ENCODE results near the gene SCARB1. TPM values are rescaled to one million over a fixed set of nuclear protein-coding genes. Genes with fewer than 3 reads are reported as not detected.

The SCARB1 gene
- total RNA-seq, 1 experiment from 2014 or later: 68.3 TPM

- TF ChIP-seq, protein P1, sequence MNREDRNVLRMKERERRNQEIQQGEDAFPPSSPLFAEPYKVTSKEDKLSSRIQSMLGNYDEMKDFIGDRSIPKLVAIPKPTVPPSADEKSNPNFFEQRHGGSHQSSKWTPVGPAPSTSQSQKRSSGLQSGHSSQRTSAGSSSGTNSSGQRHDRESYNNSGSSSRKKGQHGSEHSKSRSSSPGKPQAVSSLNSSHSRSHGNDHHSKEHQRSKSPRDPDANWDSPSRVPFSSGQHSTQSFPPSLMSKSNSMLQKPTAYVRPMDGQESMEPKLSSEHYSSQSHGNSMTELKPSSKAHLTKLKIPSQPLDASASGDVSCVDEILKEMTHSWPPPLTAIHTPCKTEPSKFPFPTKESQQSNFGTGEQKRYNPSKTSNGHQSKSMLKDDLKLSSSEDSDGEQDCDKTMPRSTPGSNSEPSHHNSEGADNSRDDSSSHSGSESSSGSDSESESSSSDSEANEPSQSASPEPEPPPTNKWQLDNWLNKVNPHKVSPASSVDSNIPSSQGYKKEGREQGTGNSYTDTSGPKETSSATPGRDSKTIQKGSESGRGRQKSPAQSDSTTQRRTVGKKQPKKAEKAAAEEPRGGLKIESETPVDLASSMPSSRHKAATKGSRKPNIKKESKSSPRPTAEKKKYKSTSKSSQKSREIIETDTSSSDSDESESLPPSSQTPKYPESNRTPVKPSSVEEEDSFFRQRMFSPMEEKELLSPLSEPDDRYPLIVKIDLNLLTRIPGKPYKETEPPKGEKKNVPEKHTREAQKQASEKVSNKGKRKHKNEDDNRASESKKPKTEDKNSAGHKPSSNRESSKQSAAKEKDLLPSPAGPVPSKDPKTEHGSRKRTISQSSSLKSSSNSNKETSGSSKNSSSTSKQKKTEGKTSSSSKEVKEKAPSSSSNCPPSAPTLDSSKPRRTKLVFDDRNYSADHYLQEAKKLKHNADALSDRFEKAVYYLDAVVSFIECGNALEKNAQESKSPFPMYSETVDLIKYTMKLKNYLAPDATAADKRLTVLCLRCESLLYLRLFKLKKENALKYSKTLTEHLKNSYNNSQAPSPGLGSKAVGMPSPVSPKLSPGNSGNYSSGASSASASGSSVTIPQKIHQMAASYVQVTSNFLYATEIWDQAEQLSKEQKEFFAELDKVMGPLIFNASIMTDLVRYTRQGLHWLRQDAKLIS (CRISPR knock-in tag; IDR thresholded peaks at IDR 0.05; ENCODE audit: borderline replicate concordance): no peak
- TF ChIP-seq ZNF263 (CRISPR knock-in tag; IDR thresholded peaks at IDR 0.05; ENCODE audit: low read depth) (no peak), CREB1 (CRISPR knock-in tag; IDR thresholded peaks at IDR 0.05) (no peak), PRRX2 (CRISPR knock-in tag; IDR thresholded peaks at IDR 0.05) (no peak), SP1 (CRISPR knock-in tag; conservative IDR thresholded peaks at IDR 0.05) (no peak), GTF2I (CRISPR knock-in tag; conservative IDR thresholded peaks at IDR 0.05) (no peak), SOX15 (CRISPR knock-in tag; IDR thresholded peaks at IDR 0.05) (no peak), KAT7 (CRISPR knock-in tag; IDR thresholded peaks at IDR 0.05; ENCODE audit: borderline replicate concordance) (no peak)
Measured at GRCh38 chr12:124819080-124819479, 44.6 kb downstream of the SCARB1 start (continued).

DNA sequence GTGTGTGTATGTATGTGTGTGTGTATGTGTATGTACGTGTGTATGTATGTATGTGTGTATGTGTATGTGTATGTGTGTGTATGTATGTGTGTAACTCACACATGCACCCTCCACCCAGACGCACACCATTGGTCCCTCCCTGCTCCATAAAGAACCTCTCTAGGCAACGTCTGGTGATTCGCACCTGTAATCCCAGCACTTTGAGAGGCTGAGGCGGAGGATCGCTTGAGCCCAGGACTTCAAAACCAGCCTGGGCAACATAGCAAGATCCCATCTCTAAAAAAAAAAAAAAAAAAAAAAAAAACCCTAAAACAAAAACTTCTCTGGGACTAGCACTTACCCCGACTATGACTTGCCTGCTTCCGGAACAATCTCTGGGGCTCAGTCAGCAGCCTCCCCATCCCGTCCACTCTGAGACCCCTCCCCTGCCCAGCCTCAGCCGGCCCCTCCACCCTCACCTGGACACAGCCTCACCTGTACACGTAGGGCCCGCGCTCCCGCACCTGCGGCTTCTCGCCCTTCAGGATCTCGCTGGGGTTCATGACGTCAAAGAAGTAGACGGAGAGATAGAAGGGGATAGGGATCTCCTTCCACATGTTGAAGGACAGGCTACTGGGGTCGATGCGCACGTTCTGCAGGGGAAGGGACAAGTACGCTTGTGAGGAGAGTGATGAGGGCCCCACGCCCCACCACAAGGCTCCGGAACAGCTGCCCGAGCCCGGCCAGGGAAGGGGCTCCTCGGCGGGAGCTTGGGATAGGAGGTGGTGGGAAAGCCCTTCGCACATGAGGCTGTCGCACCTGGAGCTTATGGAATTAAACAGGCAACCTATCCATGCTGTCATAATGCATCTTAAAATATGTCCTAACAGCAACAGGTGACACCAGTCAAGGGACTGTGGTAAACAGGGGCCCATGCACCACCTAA lies 46.3 kb downstream of the SCARB1 start:
- Mint-ChIP-seq H3K4me1 (peaks cover 17% of the 10 kb centered on the region), H3K27me3 (ENCODE audit: low read depth) (no peaks in the 10 kb centered on the region), H3K9me3 (peaks cover 3% of the 10 kb centered on the region; the same call in 1 of the 2 replicates), H3K36me3 (peaks cover 33% of the 10 kb centered on the region), H3K4me3 (no peak overlapping the region), H3K27ac (peak overlapping the region; percentile 72)
- DNase-seq (ENCODE audit: low spot score) (no peak), ATAC-seq (no peak)
- CTCF ChIA-PET: interaction anchor here (0.9 kb wide), 1 partner anchor 46 kb away, joined by 3 read pairs; no protein-coding TSS in a partner anchor
- TF ChIP-seq MLX (CRISPR knock-in tag; IDR thresholded peaks at IDR 0.05) (no peak), GTF2I (CRISPR knock-in tag; conservative IDR thresholded peaks at IDR 0.05) (no peak), HMGA2 (CRISPR knock-in tag; IDR thresholded peaks at IDR 0.05) (no peak), ZNF671 (CRISPR knock-in tag; IDR thresholded peaks at IDR 0.05) (no peak), RELA (CRISPR knock-in tag; IDR thresholded peaks at IDR 0.05; ENCODE audit: borderline replicate concordance) (no peak), TEAD4 (CRISPR knock-in tag; IDR thresholded peaks at IDR 0.05) (no peak), NR2C2 (CRISPR knock-in tag; IDR thresholded peaks at IDR 0.05) (no peak), ATF1 (CRISPR knock-in tag; IDR thresholded peaks at IDR 0.05) (no peak), ETV6 (CRISPR knock-in tag; IDR thresholded peaks at IDR 0.05) (no peak), JAZF1 (CRISPR knock-in tag; IDR thresholded peaks at IDR 0.05) (no peak)
- TF ChIP-seq, protein P2, sequence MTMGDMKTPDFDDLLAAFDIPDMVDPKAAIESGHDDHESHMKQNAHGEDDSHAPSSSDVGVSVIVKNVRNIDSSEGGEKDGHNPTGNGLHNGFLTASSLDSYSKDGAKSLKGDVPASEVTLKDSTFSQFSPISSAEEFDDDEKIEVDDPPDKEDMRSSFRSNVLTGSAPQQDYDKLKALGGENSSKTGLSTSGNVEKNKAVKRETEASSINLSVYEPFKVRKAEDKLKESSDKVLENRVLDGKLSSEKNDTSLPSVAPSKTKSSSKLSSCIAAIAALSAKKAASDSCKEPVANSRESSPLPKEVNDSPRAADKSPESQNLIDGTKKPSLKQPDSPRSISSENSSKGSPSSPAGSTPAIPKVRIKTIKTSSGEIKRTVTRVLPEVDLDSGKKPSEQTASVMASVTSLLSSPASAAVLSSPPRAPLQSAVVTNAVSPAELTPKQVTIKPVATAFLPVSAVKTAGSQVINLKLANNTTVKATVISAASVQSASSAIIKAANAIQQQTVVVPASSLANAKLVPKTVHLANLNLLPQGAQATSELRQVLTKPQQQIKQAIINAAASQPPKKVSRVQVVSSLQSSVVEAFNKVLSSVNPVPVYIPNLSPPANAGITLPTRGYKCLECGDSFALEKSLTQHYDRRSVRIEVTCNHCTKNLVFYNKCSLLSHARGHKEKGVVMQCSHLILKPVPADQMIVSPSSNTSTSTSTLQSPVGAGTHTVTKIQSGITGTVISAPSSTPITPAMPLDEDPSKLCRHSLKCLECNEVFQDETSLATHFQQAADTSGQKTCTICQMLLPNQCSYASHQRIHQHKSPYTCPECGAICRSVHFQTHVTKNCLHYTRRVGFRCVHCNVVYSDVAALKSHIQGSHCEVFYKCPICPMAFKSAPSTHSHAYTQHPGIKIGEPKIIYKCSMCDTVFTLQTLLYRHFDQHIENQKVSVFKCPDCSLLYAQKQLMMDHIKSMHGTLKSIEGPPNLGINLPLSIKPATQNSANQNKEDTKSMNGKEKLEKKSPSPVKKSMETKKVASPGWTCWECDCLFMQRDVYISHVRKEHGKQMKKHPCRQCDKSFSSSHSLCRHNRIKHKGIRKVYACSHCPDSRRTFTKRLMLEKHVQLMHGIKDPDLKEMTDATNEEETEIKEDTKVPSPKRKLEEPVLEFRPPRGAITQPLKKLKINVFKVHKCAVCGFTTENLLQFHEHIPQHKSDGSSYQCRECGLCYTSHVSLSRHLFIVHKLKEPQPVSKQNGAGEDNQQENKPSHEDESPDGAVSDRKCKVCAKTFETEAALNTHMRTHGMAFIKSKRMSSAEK (CRISPR knock-in tag; IDR thresholded peaks at IDR 0.05; ENCODE audit: borderline replicate concordance): no peak
- POLR2A ChIA-PET: no interaction called here

Measured in WTC11 (cell line).